NCI-H748 treated with DMSO at 0.1 percent for 48 hours (cell line): ENCODE data around the gene BAZ1B.
A peak's percentile ranks its signal among the peaks of the same experiment; 100 is the strongest.
"Not testable (repeated sequence)": the region's sequence is repeated elsewhere in the genome, so short reads cannot be mapped to it uniquely, and the experiment has no call there.

Source experiments
- DNase-seq: peaks from one replicate; lab custom pipeline; 2025; lab: John Stamatoyannopoulos, UW

BAZ1B gene

GRCh38 chr7:73541722-73542121, 19.6 kb upstream of the BAZ1B start:
- DNase-seq = no peak

- DNase-seq = no peak
These were observed 17.6 kb upstream of the BAZ1B start for GRCh38 chr7:73539709-73540108.

GRCh38 chr7:73538510-73538909, 16.4 kb upstream of the BAZ1B start:
- not testable (repeated sequence) for DNase-seq

- no peak for DNase-seq
These were observed 15.0 kb upstream of the BAZ1B start for GRCh38 chr7:73537051-73537450.

GRCh38 chr7:73536479-73536878, 14.4 kb upstream of the BAZ1B start:
- no peak for DNase-seq

- not testable (repeated sequence) for DNase-seq
These were observed 13.8 kb upstream of the BAZ1B start for GRCh38 chr7:73535918-73536317.

GRCh38 chr7:73533742-73534141, 11.6 kb upstream of the BAZ1B start:
- DNase-seq = no peak

- DNase-seq = no peak
These were observed 10.1 kb upstream of the BAZ1B start for GRCh38 chr7:73532224-73532623.

- DNase-seq = no peak
These were observed 8.7 kb upstream of the BAZ1B start for GRCh38 chr7:73530800-73531199.

GRCh38 chr7:73526896-73527821, 5.1 kb upstream of the BAZ1B start:
- no peak for DNase-seq

- DNase-seq = not testable (repeated sequence)
These were observed 4.0 kb upstream of the BAZ1B start for GRCh38 chr7:73526158-73526494.

- DNase-seq = peak; percentile 52
These were observed 423 bp downstream of the BAZ1B start for GRCh38 chr7:73521636-73522104.

GRCh38 chr7:73520673-73521635, 1.1 kb downstream of the BAZ1B start:
- DNase-seq = no peak

- no peak for DNase-seq
These were observed 2.0 kb downstream of the BAZ1B start for GRCh38 chr7:73519867-73520672.

- DNase-seq = no peak
These were observed 3.6 kb downstream of the BAZ1B start for GRCh38 chr7:73518470-73518869.

GRCh38 chr7:73517241-73517995, 4.7 kb downstream of the BAZ1B start:
- DNase-seq = no peak

GRCh38 chr7:73515178-73515577, 6.9 kb downstream of the BAZ1B start:
- no peak for DNase-seq

- no peak for DNase-seq
These were observed 9.9 kb downstream of the BAZ1B start for GRCh38 chr7:73512018-73512780.

- no peak for DNase-seq
These were observed 12.6 kb downstream of the BAZ1B start for GRCh38 chr7:73509463-73509862.

- no peak for DNase-seq
These were observed 14.5 kb downstream of the BAZ1B start for GRCh38 chr7:73507556-73507955.
